CD4-positive, alpha-beta T cell treated with Interleukin-10 for 1 hour (primary cell): ENCODE measurements around the gene CARHSP1.
"Not testable (repeated sequence)": the region's sequence is repeated elsewhere in the genome, so short reads cannot be mapped to it uniquely, and the experiment has no call there.

Source experiments
- DNase-seq: peaks from one replicate; pipeline ENCODE4 v3.0.0-alpha.2; 2020

CARHSP1 gene

DNA sequence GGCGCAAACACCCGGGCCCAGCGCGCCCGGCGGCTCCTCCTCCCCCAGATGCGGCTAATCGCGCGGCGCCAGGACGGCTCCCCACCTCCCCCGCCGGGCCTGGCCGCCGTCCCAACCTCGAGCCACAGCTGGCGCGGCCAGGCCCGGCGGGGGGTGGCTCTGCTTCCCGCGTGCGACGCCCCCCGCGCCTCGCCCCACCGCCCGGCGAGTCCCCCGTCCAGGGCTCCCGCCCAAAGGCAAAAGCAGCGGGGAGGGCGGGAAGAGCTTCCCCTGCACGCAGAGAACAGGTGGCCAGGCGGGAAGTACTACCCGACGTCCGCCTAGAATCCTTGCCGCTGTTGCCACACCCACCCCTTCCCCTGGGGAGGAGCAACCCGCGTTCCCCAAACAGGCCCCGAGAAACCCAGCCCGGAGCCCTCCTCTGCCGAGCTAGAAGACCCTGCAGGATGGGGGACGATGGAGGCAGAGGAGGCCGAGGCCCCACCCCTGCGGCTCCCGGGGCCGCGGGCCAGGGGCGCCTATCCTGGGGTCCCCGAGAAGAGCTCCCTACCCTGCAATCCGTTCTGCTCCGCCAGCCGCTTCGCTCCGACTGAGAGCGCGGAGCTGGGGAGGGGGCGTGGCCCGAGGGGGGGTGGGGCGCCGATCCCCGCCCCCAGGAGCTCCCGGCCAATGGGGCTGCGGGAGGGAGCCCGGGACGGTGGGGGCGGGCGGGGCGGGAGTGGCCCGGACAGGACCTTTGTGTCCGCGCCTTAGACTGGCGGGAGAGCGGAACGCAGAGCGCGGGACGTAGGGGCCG, at the start of gene CARHSP1:
TSS of gene CARHSP1 (minus strand) at position 591 of the 796 bp plus-strand sequence. CDS start 9,678 bp downstream, outside the sequence.
- DNase-seq = peak; percentile 82

- not testable (repeated sequence) for DNase-seq
Measured at GRCh38 chr16:8917336-8917735, 48.5 kb upstream of the CARHSP1 start.

DNA sequence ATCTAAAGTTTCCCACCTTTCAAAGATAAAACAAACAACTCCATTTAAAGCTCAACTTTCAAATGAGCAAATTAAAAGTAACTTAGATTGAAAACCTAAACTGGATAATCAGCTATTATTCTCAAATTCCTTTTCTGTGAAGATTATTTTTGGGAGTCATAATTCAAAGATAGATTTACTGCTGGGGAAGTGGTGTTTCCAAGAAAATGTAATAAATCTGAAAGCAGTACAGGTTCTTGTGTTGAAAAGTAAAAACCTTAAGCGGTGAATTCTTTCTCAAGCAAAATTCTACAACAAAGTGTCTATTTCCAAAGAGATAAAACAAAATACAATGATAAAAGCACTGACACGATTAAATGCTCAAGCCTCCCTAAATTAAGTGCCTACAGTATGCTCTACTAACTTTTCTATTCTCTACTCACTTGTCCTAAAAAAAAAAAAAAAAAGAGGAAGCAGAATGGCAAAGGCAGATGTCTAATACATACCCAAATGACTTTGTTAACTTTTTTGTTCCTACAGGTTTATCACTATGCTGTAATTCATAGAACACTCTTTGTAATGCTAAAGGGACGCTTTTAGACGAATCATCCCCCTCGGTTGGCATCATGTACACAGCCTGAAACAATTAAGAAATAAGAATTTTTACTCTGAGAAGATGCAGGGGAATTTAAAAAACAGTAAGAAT, 47.9 kb upstream of the CARHSP1 start:
- DNase-seq = no peak

GRCh38 chr16:8915722-8916301, 47.0 kb upstream of the CARHSP1 start:
- DNase-seq = no peak

- no peak for DNase-seq
Measured at GRCh38 chr16:8914098-8914497, 45.3 kb upstream of the CARHSP1 start.

DNA sequence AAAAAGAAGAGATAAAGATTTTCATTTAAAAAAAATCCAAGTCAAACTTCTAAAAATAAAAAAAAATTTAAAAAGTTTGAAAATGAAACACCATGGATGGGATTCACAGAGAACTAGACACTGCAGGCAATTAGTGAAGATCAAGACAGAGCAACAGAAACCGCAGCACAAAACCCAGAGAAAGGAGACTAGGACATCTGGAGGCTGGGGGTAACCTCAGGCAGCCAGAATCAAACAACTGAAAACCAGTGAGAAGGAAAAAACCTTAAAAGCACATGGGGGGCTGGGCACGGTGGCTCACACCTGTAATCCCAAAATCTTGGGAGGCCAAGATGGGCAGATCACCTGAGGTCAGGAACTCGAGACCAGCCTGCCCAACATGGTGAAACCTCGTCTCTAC, 44.0 kb upstream of the CARHSP1 start:
- no peak for DNase-seq

DNA sequence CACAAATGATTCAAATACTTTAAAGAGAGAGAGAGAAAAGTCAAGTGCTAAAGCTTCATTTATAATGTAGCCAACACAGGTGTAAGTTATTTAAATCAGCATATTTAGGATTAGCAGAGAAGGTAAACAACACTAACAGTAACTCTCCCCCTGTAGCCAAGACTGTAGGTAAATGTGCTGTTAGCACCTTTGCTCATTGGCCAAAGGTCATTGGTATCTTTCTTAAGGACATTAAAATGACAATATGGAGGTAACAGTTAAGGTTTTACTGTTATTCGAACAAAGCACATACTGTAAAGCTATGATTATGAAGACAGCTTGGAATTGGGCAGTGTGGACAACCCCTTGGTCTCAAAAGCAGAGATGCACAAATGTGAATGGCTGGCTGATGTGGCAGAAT, 42.0 kb upstream of the CARHSP1 start:
- no peak for DNase-seq

GRCh38 chr16:8908810-8909468, 40.1 kb upstream of the CARHSP1 start:
- no peak for DNase-seq

GRCh38 chr16:8907096-8907495, 38.3 kb upstream of the CARHSP1 start:
- DNase-seq = no peak

GRCh38 chr16:8905795-8906591, 37.2 kb upstream of the CARHSP1 start:
- DNase-seq = no peak

- DNase-seq = peak; percentile 35
Measured at GRCh38 chr16:8905168-8905762, 36.5 kb upstream of the CARHSP1 start.

- DNase-seq = no peak
Measured at GRCh38 chr16:8904018-8904430, 35.2 kb upstream of the CARHSP1 start.

- no peak for DNase-seq
Measured at GRCh38 chr16:8903004-8903403, 34.2 kb upstream of the CARHSP1 start.

GRCh38 chr16:8901320-8901861, 32.6 kb upstream of the CARHSP1 start:
- no peak for DNase-seq

DNA sequence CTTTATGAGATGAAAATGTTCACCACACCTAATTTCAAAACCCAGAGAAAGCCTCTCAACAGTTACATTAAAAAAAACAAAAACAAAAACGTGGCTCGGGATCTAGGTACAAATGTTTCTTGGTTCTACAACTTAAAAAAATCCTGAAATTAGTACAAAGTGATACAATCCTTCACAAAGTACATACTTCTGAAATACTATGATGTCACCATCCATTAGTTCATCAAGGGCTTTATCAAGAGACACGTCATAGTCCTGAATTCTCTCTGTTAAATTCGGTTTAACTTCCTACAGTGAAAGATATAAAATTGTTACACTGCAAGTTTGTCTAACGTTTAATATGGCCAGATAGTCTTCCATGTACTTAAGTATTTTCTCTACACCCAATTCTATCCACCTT, 31.5 kb upstream of the CARHSP1 start:
- DNase-seq = no peak

GRCh38 chr16:8899709-8900317, 31.0 kb upstream of the CARHSP1 start:
- no peak for DNase-seq

DNA sequence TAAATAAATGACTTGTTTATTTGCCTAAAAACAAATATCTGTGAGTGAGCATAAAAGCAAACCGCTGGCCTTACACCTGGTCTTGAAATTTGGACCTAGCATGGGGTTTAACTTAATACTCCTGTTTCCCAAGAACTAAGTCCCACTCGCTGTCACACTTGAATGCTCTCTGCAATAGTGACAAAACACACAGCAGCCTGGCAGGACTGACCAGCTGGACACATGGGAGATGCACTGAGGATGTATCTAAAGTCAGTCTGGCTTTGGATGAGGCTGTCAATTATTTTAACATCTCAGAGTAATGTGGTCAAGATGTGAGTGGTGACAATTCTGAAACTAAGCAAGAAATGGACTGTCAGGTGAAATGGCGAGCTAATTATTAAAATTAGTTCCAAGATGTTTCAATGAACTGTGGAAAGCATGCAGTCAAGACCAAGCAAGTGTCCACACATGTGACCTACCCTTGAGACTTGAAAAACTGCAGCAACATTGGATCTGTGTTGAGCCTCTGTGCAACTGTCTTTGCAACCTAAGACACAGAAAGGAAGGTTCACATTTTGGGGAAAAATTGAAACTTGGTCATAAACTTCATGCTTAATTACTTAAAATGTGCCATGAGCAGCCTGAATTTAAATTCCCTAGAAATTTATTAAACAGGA, 30.0 kb upstream of the CARHSP1 start:
- no peak for DNase-seq

DNA sequence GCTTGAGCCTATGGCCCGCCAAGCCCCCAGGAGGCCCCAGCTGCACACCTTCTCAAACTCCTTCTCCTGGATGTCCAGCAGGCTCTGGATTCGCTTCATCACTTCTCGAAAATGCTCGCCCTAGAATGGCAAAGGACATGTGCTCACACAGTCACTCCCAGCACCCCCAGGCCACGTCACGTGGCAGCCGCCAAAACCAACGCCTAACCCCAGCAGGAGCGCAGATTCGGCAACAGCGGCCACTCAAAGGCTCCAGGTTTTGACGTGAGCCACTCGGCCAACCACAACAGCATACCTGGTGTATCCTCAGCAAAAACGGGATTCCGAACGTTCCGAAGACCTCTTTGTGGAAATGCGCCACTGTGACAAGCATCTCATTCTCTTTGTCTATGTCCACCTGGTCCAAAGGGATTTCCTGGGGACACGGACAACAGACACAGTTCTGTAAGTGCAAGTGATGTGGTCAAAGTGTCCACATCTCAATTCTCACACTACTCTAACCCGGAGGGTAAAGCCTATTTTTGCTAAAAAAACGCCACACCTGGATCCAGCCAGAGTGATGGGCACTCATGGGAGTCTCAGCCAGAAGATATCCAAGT, 26.0 kb upstream of the CARHSP1 start:
- no peak for DNase-seq

GRCh38 chr16:8893976-8894690, 25.3 kb upstream of the CARHSP1 start:
- no peak for DNase-seq

- DNase-seq = no peak
Measured at GRCh38 chr16:8893426-8893825, 24.6 kb upstream of the CARHSP1 start.
